ENCODE results near the gene ALPI.
"Not testable (repeated sequence)": the region's sequence is repeated elsewhere in the genome, so short reads cannot be mapped to it uniquely, and the experiment has no call there.

- not testable (repeated sequence) for TF ChIP-seq CTCF, POLR2A (IDR thresholded peaks at IDR 0.05)
Observed at GRCh38 chr2:232445149-232445885, 10.6 kb upstream of the ALPI start.

Data from esophagus squamous epithelium (tissue), 4 donors.